Right atrium auricular region (tissue), 2 donors: ENCODE results near the gene NMRK1. TPM values are rescaled to one million over a fixed set of nuclear protein-coding genes. Genes with fewer than 3 reads are reported as not detected.

Experiments
- DNase-seq: peaks from one replicate; pipeline ENCODE4 v3.0.0-alpha.2; 2019; ENCODE audit warnings: low spot score
- H3K27ac ChIP-seq, 2 donors: fragments of 200-600 bp; sonication (generic); 1 replicate in 1 of 2; 2 replicates in 1 of 2; pipeline ENCODE4 v1.5.1; 2016 to 2019
- H3K27me3 ChIP-seq, 2 donors: fragments of 200-600 bp; sonication (generic); one replicate each; pipeline versions ENCODE4 v1.5.1 to v1.6.0; 2017 to 2019
- H3K36me3 ChIP-seq: fragments of 200-600 bp; sonication (generic); one replicate; pipeline ENCODE4 v1.5.1; 2016
- H3K4me1 ChIP-seq, 2 donors: fragments of 200-600 bp; sonication (generic); one replicate each; pipeline versions ENCODE4 v1.5.1 to v1.6.0; 2017 to 2019
- H3K4me3 ChIP-seq, 2 donors: fragments of 200-600 bp; sonication (generic); 1 replicate in 1 of 2; 2 replicates in 1 of 2; pipeline ENCODE4 v1.5.1; 2017 to 2019; ENCODE audit warnings: mild to moderate bottlenecking in 1 of 2, moderate library complexity in 1 of 2
- H3K9me3 ChIP-seq, 2 donors: fragments of 200-600 bp; sonication (generic); one replicate each; pipeline ENCODE4 v1.5.1; 2019
- total RNA-seq, 2 donors: library from RNA; depleted of rRNA; stranded (reverse); fragments of >200 nt; gene quantifications; one replicate each; pipeline ENCODE4 v1.1.0, GENCODE V29; 2016
- TF ChIP-seq, protein P1 (sequence below), 2 donors: fragments of 200-600 bp; sonication (generic); IDR thresholded peaks; one replicate each; pipeline ENCODE4 v1.5.1; 2019; ENCODE audit warnings: antibody characterized with exemption in 2 of 2

NMRK1 gene
- total RNA-seq, 2 donors from 2014 or later = 5.5 to 9.6 TPM

- Histone ChIP-seq H3K36me3 (no peaks in the 10 kb centered on the region), H3K4me1 (peaks cover 0 to 57% of the 10 kb centered on the region in 2 donors), H3K4me3 (no peak overlapping the region), H3K27ac (peak overlapping the region in 1 of 2 donors; percentile 30), H3K27me3 (no peaks in the 10 kb centered on the region), H3K9me3 (no peaks in the 10 kb centered on the region)
- no peak for DNase-seq
- TF ChIP-seq, protein P1, sequence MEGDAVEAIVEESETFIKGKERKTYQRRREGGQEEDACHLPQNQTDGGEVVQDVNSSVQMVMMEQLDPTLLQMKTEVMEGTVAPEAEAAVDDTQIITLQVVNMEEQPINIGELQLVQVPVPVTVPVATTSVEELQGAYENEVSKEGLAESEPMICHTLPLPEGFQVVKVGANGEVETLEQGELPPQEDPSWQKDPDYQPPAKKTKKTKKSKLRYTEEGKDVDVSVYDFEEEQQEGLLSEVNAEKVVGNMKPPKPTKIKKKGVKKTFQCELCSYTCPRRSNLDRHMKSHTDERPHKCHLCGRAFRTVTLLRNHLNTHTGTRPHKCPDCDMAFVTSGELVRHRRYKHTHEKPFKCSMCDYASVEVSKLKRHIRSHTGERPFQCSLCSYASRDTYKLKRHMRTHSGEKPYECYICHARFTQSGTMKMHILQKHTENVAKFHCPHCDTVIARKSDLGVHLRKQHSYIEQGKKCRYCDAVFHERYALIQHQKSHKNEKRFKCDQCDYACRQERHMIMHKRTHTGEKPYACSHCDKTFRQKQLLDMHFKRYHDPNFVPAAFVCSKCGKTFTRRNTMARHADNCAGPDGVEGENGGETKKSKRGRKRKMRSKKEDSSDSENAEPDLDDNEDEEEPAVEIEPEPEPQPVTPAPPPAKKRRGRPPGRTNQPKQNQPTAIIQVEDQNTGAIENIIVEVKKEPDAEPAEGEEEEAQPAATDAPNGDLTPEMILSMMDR (IDR thresholded peaks at IDR 0.05) = no peak
These were observed 21.4 kb upstream of the NMRK1 start for GRCh38 chr9:75109210-75109839.

DNA sequence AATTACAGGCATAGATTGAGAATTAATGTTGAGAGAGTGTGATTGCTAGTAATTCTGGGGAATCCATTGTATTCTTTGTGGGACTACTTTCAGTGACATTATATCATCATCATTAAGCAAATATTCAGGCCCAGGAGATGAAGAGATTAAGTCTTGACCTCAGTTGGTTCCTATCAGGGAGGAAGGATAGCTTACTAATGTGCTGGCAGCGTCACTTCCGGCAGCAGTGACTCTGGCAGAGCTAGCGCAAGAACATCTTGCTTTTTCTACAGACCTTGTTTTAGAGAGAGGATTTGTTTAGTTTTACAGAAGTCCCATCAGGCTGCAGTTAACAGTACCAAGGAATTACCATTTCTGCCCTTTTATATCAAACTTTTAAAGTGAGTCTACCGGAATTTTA lies 20.6 kb upstream of the NMRK1 start:
- peak overlapping the region in 1 of 2 donors; percentile 30 for H3K27ac ChIP-seq
- peaks cover 0 to 60% of the 10 kb centered on the region in 2 donors for H3K4me1 ChIP-seq
- TF ChIP-seq, protein P1 (IDR thresholded peaks at IDR 0.05) = no peak
- no peaks in the 10 kb centered on the region for H3K27me3 ChIP-seq
- DNase-seq = peak; percentile 68
- H3K36me3 ChIP-seq = no peaks in the 10 kb centered on the region
- H3K9me3 ChIP-seq = no peaks in the 10 kb centered on the region
- no peak overlapping the region for H3K4me3 ChIP-seq

GRCh38 chr9:75106857-75107256 lies 18.9 kb upstream of the NMRK1 start:
- DNase-seq = no peak
- Histone ChIP-seq H3K27me3 (no peaks in the 10 kb centered on the region), H3K27ac (peak overlapping the region; percentile 10 to 31), H3K9me3 (no peaks in the 10 kb centered on the region), H3K36me3 (no peaks in the 10 kb centered on the region), H3K4me3 (no peak overlapping the region), H3K4me1 (peaks cover 0 to 52% of the 10 kb centered on the region in 2 donors)
- TF ChIP-seq, protein P1 (IDR thresholded peaks at IDR 0.05) = no peak

DNA sequence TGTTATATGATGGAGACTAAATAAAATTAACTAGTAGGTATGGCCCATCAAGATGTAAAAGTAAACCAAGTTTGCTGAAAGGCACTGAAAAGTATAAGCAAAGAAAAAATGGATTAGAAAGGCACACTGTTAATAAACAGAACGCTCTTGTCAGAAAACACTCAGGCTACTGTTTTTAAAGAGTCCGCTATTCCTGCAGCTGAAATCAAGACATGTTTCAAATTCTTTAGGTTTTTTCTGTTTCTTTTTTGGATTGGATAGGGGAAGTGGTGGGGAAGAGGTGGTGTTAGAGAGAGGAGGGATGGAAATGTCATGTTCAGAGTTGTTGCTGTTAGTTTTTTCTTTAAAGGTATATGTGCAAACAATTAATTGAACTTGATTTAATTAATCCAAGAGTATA lies 17.9 kb upstream of the NMRK1 start:
- H3K4me1 ChIP-seq = peaks cover 0 to 62% of the 10 kb centered on the region in 2 donors
- TF ChIP-seq, protein P1 (IDR thresholded peaks at IDR 0.05) = no peak
- no peak overlapping the region for H3K4me3 ChIP-seq
- no peaks in the 10 kb centered on the region for H3K36me3 ChIP-seq
- no peak overlapping the region for H3K27ac ChIP-seq
- no peak for DNase-seq
- no peaks in the 10 kb centered on the region for H3K27me3 ChIP-seq
- H3K9me3 ChIP-seq = no peaks in the 10 kb centered on the region

DNA sequence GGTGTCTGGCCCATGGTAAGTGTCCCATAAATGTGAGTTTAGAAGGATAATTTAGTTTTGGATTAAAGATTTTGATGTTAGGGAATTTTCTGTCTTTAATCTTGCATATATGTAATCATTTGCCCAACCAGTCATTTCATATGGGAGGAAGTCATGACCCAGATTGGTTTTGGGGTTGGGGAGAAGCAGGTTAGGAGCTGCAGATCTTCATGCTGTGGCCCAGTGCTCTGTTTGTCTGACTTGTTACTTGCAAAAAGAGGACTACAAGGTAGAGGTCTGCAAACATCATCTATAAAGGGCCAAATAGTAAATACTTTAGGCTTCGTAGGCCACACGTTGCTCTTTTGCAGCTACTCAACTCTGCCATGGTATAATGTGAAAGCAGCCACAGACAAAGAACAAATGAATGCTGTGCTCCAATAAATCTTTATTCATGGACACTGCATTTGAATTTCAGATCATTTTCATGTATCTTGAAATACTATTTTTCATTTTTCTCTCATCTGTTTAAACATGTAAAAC lies 17.1 kb upstream of the NMRK1 start:
- Histone ChIP-seq H3K4me3 (no peak overlapping the region), H3K27ac (no peak overlapping the region), H3K27me3 (no peaks in the 10 kb centered on the region), H3K36me3 (no peaks in the 10 kb centered on the region), H3K4me1 (peaks cover 0 to 64% of the 10 kb centered on the region in 2 donors), H3K9me3 (no peaks in the 10 kb centered on the region)
- TF ChIP-seq, protein P1 (IDR thresholded peaks at IDR 0.05) = no peak
- DNase-seq = no peak

DNA sequence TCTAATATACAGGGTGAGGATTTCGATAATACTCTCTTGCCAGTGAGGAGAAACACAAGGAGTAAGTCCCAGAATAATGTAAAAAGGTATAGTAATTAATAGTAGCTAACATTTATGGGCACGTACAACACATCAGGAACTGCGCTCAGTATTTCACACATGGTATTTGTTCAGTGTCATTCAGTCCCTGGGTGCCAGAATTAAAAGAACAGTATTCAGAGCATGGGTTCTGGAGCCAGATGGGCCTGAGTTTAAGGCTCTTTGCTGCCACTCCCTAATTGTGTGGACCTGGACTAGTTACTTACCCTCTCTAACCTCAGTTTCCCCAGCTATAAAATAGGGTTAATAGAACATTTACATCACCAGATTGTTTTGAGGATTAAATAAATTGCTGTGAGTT lies 16.7 kb upstream of the NMRK1 start:
- H3K4me1 ChIP-seq = peaks cover 0 to 65% of the 10 kb centered on the region in 2 donors

More for the DNA sequence above, 16.7 kb upstream of the NMRK1 start:
- H3K9me3 ChIP-seq = no peaks in the 10 kb centered on the region
- H3K36me3 ChIP-seq = no peaks in the 10 kb centered on the region
- no peak for DNase-seq
- H3K27ac ChIP-seq = no peak overlapping the region
- TF ChIP-seq, protein P1 (IDR thresholded peaks at IDR 0.05) = no peak
- no peak overlapping the region for H3K4me3 ChIP-seq
- no peaks in the 10 kb centered on the region for H3K27me3 ChIP-seq
